ENCODE measurements around the gene COL4A2. TPM values are rescaled to one million over a fixed set of nuclear protein-coding genes. Genes with fewer than 3 reads are reported as not detected.

COL4A2 gene
- total RNA-seq, 4 donors from 2014 or later = 43.0 to 72.7 (median 53.5) TPM

- H3K27ac ChIP-seq = no peak overlapping the region
- TF ChIP-seq POLR2A (IDR thresholded peaks at IDR 0.05) (no peak), EP300 (IDR thresholded peaks at IDR 0.05) (no peak), CTCF (IDR thresholded peaks at IDR 0.05) (no peak), POLR2AphosphoS5 (IDR thresholded peaks at IDR 0.05) (no peak)
- peaks cover 8% of the 10 kb centered on the region for H3K4me1 ChIP-seq
- no peak overlapping the region for H3K4me3 ChIP-seq
- H3K27me3 ChIP-seq = peaks cover 8% of the 10 kb centered on the region
- H3K36me3 ChIP-seq = no peaks in the 10 kb centered on the region
- no peak for DNase-seq (ENCODE audit: low spot score in 2 of 2)
- H3K9me3 ChIP-seq = no peaks in the 10 kb centered on the region
Measured at GRCh38 chr13:110294622-110295021, 12.5 kb upstream of the COL4A2 start.

GRCh38 chr13:110297011-110297410 lies 10.1 kb upstream of the COL4A2 start:
- H3K4me1 ChIP-seq = peaks cover 8% of the 10 kb centered on the region
- DNase-seq (ENCODE audit: low spot score in 2 of 2) = no peak
- H3K27ac ChIP-seq = no peak overlapping the region

GRCh38 chr13:110297766-110298504 lies 9.1 kb upstream of the COL4A2 start:
- no peak overlapping the region for H3K4me3 ChIP-seq
- H3K9me3 ChIP-seq = no peaks in the 10 kb centered on the region
- H3K27ac ChIP-seq = no peak overlapping the region
- WGBS = 80% methylated on average over 12 of the region's 12 CpGs
- no peaks in the 10 kb centered on the region for H3K36me3 ChIP-seq
- peaks cover 18% of the 10 kb centered on the region for H3K27me3 ChIP-seq
- TF ChIP-seq EP300 (IDR thresholded peaks at IDR 0.05) (no peak), POLR2A (IDR thresholded peaks at IDR 0.05) (no peak), POLR2AphosphoS5 (IDR thresholded peaks at IDR 0.05) (no peak), CTCF (IDR thresholded peaks at IDR 0.05) (no peak)
- H3K4me1 ChIP-seq = peaks cover 8% of the 10 kb centered on the region
- no peak for DNase-seq (ENCODE audit: low spot score in 2 of 2)

More at GRCh38 chr13:110297011-110297410, 10.1 kb upstream of the COL4A2 start:
- Histone ChIP-seq H3K9me3 (no peaks in the 10 kb centered on the region), H3K4me3 (no peak overlapping the region), H3K36me3 (no peaks in the 10 kb centered on the region), H3K27me3 (peaks cover 12% of the 10 kb centered on the region)
- 79% methylated on average over 6 of the region's 6 CpGs for WGBS
- TF ChIP-seq CTCF (IDR thresholded peaks at IDR 0.05) (no peak), POLR2AphosphoS5 (IDR thresholded peaks at IDR 0.05) (no peak), POLR2A (IDR thresholded peaks at IDR 0.05) (no peak), EP300 (IDR thresholded peaks at IDR 0.05) (no peak)

- Histone ChIP-seq H3K4me1 (peaks cover 8% of the 10 kb centered on the region), H3K27me3 (peaks cover 26% of the 10 kb centered on the region), H3K27ac (no peak overlapping the region), H3K4me3 (peak overlapping the region; percentile 7), H3K36me3 (no peaks in the 10 kb centered on the region), H3K9me3 (no peaks in the 10 kb centered on the region)
- 62% methylated on average over 30 of the region's 33 CpGs for whole genome bisulfite sequencing
- TF ChIP-seq EP300 (IDR thresholded peaks at IDR 0.05) = no peak
- no peak for TF ChIP-seq POLR2AphosphoS5 (IDR thresholded peaks at IDR 0.05)
- TF ChIP-seq CTCF (IDR thresholded peaks at IDR 0.05) = no peak
- no peak for TF ChIP-seq POLR2A (IDR thresholded peaks at IDR 0.05)
- no peak for DNase-seq (ENCODE audit: low spot score in 2 of 2)
Measured at GRCh38 chr13:110298505-110299282, 8.4 kb upstream of the COL4A2 start.

GRCh38 chr13:110299283-110299840 lies 7.7 kb upstream of the COL4A2 start:
- Histone ChIP-seq H3K27ac (no peak overlapping the region), H3K36me3 (no peaks in the 10 kb centered on the region), H3K4me1 (peaks cover 3% of the 10 kb centered on the region), H3K4me3 (no peak overlapping the region), H3K9me3 (no peaks in the 10 kb centered on the region), H3K27me3 (peaks cover 26% of the 10 kb centered on the region)
- no peak for TF ChIP-seq CTCF (IDR thresholded peaks at IDR 0.05)
- TF ChIP-seq POLR2AphosphoS5 (IDR thresholded peaks at IDR 0.05) = no peak
- no peak for TF ChIP-seq POLR2A (IDR thresholded peaks at IDR 0.05)
- WGBS = 71% methylated on average over 10 of the region's 10 CpGs
- no peak for DNase-seq (ENCODE audit: low spot score in 2 of 2)

All from suprapubic skin (tissue), 4 donors.